GM15510 (cell line): Measurements from ENCODE around the gene CMPK2.

Experiments used
- POLR2A ChIP-seq: IDR thresholded peaks from 3 replicates; pipeline ENCODE4 v1.6.1; 2011; ENCODE audit warnings: borderline replicate concordance; ENCODE audit not compliant: insufficient read length; ENCODE audit errors: extremely low read depth

CMPK2 gene

DNA sequence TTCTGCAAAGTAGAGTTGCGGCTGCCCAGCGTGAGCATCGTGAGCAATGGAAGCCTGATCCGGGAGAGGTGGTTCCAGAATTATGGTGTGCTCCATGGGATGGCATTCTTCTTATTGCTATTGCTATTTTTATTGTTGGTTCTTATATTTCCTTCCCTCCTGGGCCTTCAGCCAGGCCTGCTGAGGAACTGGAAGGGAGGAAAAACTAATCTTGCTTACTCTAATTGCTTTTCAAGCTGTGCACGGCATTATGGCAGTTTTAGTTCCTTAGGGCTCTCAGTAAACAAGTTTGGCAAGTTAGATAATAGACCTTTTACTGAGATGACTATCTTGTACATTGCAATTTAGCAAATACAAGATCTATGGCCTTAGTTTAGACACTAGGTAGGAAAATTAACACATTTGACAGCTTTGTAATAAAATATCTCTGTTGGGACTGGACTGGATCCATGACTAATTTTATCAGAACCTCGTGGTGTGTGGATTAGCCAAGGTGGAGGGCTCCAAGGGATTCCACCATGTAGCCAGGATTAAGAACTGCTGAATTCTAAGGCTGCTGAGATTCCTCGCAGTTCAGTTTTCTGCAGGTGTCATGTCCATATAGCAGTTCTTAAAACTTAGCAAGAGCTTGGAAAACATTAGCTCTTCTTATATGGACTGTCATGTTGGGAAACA lies 17.9 kb upstream of the CMPK2 start:
- no peak for TF ChIP-seq POLR2A

DNA sequence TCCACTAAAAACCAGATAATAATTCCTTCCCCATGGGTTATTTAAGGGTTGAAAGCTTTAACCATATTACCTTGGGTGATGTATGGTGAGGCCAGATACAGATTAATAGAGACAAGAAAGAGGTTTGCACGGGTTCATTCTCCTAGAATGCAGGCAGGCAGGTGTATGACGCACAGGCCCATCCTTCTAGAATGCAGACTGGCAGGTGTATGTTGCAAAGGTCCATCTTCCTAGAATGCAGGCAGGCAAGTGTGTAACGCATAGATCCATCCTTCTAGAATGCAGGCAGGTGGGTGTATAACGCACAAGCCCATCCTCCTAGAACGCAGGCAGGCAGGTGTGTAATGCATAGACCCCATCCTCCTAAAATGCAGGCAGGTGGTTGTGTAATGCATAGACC lies 15.8 kb upstream of the CMPK2 start:
- TF ChIP-seq POLR2A: no peak

DNA sequence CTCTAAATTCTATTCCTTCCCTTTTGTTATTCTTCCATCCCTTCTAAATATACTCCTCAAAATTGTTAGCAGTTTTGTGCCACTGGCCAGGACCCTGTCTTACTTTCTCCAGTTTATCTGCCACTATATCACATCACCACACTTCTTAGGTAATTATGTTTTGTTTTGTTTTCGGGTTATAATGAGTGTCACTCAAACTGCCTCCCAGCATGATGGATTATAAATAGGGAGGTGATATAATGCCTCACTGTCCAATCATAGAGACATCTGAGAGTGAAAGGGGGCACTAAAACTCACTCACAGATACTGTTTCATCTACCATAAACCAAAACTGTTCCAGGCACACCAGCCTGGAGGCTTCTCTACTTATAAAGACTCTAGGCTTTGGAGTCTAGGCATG lies 15.3 kb upstream of the CMPK2 start:
- TF ChIP-seq POLR2A: no peak

DNA sequence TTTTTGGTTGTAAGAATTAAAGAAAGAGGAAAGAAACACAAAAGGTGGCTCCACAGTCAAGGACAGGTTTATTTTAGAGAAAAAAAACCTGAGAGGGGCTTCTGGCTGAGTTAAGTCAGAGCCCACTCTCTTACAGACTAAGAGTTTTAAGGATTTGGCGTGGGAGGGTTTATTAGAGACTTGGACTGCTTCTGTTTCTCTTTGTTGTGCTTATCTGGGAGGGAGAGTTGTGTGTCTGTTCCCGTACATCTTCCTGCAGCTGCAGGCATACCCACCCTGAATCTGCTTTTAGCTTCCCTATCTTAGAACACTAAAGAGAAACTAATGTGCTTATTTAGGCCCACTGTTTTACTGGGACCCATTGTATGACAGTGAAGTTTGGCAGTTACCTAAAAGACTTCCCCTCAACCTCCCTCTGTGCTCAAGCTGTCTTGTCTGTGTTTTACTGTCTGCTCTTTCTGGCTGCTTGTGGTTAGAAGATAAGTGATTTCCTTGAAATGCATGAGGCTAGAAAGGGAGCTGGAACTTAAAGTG lies 14.6 kb upstream of the CMPK2 start:
- no peak for TF ChIP-seq POLR2A

DNA sequence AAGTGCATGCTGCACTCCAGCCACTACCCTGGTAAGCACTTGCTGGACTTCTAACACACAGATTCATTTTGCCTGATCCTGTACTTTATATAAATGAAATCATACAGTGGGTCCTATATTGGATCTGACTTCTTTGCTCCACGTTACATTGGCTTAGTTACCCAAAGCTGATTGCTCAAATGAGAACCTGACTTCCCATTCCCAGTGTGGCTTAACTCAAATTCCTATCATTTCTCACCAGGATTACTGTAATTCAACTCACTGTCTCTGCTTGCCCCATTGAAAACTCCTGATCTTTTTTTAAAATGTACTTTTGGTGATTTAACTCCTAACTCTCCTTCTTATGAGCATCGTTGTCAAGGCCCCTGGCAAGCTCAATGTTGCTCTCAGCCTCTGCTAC lies 13.3 kb upstream of the CMPK2 start:
- TF ChIP-seq POLR2A: no peak

DNA sequence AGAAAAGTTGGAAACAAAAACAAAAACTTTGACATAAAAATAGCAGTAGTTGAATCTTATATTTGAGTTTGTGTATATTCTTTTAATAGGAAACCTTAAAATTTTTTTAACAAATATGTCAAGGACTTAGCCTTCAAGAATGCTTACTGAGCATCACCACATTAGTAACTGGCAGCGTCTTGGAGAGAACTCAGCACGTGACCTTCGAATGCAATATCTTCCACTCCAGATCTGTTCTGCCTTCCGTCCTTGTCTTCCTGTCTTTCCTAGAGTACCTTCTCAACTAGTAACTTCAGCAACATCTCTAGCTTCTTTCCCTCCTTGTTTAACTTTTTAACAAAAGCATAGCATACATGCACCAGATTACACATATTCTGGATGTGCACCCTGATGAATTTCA lies 12.8 kb upstream of the CMPK2 start:
- no peak for TF ChIP-seq POLR2A

DNA sequence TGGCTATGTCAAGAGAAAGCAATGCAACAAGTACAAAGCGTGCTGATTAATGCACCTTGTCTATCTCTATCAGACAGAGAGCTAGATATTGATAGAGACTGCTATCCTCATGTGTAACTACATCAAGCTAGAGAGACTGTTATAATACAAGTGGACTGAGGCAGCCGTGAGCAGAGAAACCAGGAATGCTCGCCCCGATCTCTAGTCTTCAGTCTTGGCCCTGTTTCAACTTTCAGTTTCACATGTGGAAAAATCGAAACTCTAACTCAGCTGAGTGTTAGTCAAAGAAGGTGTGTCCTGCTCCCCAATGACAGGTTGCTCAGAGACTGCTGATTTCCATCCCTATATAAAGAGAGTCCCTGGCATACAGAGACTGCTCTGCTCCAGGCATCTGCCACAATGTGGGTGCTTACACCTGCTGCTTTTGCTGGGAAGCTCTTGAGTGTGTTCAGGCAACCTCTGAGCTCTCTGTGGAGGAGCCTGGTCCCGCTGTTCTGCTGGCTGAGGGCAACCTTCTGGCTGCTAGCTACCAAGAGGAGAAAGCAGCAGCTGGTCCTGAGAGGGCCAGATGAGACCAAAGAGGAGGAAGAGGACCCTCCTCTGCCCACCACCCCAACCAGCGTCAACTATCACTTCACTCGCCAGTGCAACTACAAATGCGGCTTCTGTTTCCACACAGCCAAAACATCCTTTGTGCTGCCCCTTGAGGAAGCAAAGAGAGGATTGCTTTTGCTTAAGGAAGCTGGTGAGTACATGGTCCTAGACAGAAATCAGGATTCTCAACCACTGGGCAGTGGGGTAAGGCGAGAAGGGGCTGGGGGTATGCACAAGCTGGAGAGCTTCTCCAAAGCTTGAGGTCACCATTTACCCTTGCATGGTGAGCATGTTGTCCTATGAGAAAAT lies 11.9 kb upstream of the CMPK2 start, which contains the start of gene RSAD2:
Gene RSAD2 (plus strand): TSS at position 376 of the 903 bp plus-strand sequence. CDS start 24 bp downstream, at position 400.
- TF ChIP-seq POLR2A: no peak

DNA sequence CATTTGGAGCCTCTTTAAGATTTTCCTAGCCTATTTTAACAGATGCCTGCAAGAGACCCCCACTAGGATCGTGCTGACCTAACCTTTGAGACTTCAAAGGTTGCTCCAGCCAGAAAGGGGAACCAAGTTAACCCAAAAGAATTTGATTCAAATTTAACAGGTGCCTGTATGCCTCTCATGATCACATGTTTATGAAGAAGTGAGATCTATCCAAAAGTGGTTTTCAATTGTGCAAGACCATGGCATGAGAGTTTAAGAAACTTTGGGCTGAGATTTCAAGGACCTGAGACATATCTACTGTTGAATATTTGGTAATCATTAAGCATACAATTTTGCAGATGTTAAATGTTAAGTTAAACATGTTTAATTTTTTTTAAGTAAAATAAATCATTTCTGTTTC lies 10.6 kb upstream of the CMPK2 start:
- TF ChIP-seq POLR2A: no peak

DNA sequence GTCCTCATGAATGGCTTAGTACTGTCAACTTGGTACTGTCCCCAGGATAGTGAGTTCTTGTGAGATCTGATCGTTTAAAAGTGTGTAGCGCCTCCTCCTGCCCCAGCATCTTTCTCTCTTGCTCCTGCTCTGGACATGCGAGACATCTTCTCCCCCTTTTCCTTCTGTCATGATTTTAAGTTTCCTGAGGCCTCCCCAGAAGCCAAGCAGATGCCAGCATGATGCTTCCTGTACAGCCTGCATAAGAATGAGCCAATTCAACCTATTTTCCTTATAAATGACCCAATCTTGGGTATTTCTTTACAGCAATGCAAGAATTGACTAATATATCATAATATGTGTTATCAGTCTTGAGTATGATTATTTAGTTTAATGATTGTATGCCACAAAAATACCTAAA lies 8.3 kb upstream of the CMPK2 start:
- no peak for TF ChIP-seq POLR2A

DNA sequence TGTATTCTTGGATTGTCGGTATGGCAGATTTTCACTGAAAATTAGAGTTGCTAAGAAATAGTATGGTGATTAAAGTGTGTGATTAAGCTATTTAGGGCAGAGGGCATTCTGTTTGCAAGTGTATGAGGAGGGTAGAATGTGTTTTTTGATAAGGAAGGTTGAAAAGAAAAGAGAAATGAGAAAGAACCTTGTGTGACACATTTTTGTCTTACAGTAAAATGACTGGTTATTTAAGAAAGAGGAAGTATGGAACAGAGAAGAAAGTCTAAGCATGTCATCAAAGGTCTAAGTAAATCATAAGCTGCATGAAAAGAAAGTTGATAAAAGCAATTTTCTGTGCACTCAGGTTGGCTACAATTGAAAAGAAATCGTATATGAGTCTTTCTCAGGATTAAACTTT lies 6.7 kb upstream of the CMPK2 start:
- TF ChIP-seq POLR2A: no peak

DNA sequence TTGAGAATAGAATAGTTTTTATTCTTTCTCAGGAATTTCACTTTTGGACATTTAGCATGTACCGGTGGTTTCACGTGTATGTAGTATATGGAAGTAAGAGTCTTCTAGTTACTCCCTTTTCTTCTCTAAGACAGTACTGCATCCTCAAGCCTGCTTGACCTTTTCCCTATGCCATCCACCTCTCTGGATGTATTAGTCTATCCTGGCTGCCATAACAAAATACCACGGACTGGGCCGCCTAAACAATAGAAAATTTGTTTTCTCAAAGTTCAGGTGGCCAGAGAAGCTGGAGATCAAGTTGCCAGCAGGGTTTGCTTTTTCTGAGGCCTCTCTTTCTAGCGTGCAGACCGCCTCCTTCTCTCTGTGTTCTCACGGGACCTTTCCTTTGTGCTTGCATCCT lies 1.3 kb upstream of the CMPK2 start:
- TF ChIP-seq POLR2A: no peak

DNA sequence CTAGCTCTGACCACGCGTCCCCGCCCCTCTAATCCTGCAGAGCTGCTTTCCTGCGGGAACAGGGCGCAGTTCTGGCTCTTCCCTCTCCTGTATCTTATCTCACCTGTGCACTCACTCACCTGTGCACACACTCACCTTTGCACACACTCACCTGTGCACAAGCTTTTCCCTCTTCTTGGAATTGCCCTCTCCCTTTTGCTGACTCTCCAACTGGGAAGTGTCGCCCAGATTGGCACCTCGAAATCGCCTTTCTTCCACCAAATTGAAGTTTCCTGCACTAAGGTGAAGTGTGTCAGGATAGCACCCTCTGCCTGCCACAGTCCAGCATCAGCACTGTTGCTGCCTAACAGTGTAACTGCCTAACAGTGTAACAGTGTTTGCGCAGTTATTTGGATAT lies 566 bp upstream of the CMPK2 start:
- no peak for TF ChIP-seq POLR2A

DNA sequence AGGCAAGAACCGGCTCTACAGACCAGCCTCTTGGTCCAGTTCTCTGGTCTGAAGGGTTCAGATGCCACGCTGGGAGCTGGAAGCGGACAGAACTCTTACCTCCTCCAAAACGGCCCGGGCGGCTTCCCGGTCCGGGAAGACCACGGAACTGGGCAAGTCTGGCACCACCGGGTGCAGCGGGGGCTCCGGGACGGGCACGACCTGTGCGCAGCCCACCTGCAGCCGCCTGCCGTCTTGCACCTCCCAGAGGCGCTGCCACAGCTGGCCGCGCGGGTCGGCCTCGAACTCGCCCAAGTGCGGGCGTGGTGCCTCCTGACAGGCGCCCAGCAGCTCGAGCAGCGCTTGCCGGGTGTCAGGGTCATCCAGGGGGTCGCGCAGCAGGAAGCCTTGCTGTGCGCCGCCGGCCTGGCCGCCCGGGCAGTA lies 773 bp downstream of the CMPK2 start:
- TF ChIP-seq POLR2A: no peak

DNA sequence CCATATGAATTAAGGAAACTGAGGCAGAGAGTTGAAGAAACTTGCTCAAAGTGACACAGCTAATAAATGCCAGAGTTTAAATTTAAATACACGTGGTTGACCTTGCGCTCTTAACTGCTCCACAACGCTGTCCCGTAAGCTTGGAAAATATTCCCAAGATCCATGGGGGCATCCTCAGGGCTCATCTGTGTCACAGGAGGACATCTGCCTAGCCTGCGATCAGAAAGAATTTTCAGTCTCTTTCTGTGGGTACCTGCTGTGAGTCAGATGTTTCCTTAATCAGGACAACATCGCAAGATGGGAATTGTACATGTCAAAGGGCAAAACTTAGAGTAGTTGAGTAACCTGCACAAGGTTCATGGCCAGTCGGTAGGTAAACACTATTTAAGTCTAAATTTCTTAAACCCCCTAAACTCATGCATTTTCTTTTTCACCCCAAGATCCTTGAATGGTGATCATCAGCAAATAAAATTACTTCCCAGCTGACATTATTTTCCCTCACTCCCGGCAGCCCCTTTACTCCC lies 1.4 kb downstream of the CMPK2 start:
- no peak for TF ChIP-seq POLR2A

DNA sequence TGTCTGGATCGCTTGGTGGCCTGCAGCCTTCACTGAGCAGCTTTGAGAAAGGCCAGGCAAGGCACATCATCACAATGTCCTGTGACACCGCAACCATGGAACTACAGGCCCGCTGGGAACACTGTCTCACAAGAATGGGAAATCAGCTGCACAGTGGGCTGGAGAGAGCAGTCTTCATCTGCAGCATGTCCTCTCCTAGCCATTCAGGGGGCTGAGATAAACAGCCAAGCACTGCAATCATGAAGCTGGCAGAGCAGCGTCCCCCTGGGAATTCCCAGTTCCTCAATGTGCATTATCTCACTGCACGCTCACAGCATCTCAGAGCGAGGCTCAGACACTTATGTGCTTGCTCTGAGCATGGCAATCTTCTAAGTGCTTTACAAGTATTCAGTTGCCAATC lies 1.9 kb downstream of the CMPK2 start:
- TF ChIP-seq POLR2A: no peak
